ENCODE data around the gene ALDH16A1. TPM values are rescaled to one million over a fixed set of nuclear protein-coding genes. Genes with fewer than 3 reads are reported as not detected.
A peak's percentile ranks its signal among the peaks of the same experiment; 100 is the strongest.

Gene ALDH16A1
- total and polyA plus RNA-seq, 2 donors, result 28.5 to 51.6 TPM

GRCh38 chr19:49428547-49429451 is 24.2 kb upstream of the ALDH16A1 start:
- H3K4me3 ChIP-seq (ENCODE audit: low read length in 2 of 2), result no peak overlapping the region
- no peak overlapping the region for H3K27ac ChIP-seq (ENCODE audit: low read depth in 1 of 2, low read length in 1 of 2)
- 23% methylated on average over 29 of the region's 29 CpGs for WGBS
- H3K27me3 ChIP-seq (ENCODE audit: control insufficient read depth in 2 of 2, insufficient read depth in 1 of 2, low read length in 1 of 2), result peaks cover 81 to 100% of the 10 kb centered on the region in 2 donors
- H3K36me3 ChIP-seq (ENCODE audit: control insufficient read depth in 2 of 2, insufficient read depth in 2 of 2, low read length in 1 of 2), result no peaks in the 10 kb centered on the region
- DNase-seq (ENCODE audit: low read depth in 6 of 9, low spot score in 9 of 9), result no peak
- peaks cover 3 to 25% of the 10 kb centered on the region in 2 donors for H3K9me3 ChIP-seq (ENCODE audit: control insufficient read depth in 2 of 2, insufficient read depth in 1 of 2, low read length in 1 of 2)
- peaks cover 0 to 13% of the 10 kb centered on the region in 2 donors for H3K4me1 ChIP-seq (ENCODE audit: control insufficient read depth in 2 of 2, insufficient read depth in 2 of 2, low read length in 2 of 2)

DNA sequence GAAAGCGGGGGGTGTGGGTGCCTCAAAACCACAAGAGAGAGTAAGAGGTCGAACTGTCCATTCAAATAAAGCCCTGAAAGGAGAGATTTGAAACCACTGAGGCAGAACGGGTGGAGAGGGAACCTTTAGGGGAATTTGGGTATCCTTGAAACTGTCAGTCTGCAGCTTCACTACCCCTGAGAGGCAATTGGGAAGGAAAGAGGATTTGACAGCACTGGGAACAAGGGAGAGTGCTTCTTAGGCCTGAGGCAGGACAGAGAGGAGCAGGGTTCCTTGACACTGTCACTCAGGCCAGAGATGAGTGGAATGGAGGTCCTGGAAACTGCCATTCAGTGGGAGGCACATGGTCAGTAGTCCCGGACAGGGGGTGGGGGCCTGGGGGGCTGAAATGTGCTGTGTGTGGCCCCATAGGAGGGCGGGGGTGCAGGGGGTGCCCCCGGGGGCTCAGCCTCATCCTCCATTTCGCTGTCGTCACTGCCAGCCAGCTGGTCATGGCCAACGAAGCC is 22.8 kb upstream of the ALDH16A1 start:
- Histone ChIP-seq H3K27ac (ENCODE audit: low read depth in 1 of 2, low read length in 1 of 2) (no peak overlapping the region), H3K4me1 (ENCODE audit: control insufficient read depth in 2 of 2, insufficient read depth in 2 of 2, low read length in 2 of 2) (peaks cover 0 to 9% of the 10 kb centered on the region in 2 donors), H3K9me3 (ENCODE audit: control insufficient read depth in 2 of 2, insufficient read depth in 1 of 2, low read length in 1 of 2) (peaks cover 3 to 32% of the 10 kb centered on the region in 2 donors), H3K36me3 (ENCODE audit: control insufficient read depth in 2 of 2, insufficient read depth in 2 of 2, low read length in 1 of 2) (no peaks in the 10 kb centered on the region), H3K4me3 (ENCODE audit: low read length in 2 of 2) (no peak overlapping the region), H3K27me3 (ENCODE audit: control insufficient read depth in 2 of 2, insufficient read depth in 1 of 2, low read length in 1 of 2) (peaks cover 87 to 100% of the 10 kb centered on the region in 2 donors)
- DNase-seq (ENCODE audit: low read depth in 6 of 9, low spot score in 9 of 9), result no peak
- WGBS, result 74% methylated on average over 9 of the region's 9 CpGs

- Histone ChIP-seq H3K27ac (ENCODE audit: low read depth in 1 of 2, low read length in 1 of 2) (no peak overlapping the region), H3K27me3 (ENCODE audit: control insufficient read depth in 2 of 2, insufficient read depth in 1 of 2, low read length in 1 of 2) (peaks cover 87 to 100% of the 10 kb centered on the region in 2 donors)
- 59% methylated on average over 28 of the region's 28 CpGs for WGBS
Observed at GRCh38 chr19:49430678-49431329, 22.2 kb upstream of the ALDH16A1 start.

DNA sequence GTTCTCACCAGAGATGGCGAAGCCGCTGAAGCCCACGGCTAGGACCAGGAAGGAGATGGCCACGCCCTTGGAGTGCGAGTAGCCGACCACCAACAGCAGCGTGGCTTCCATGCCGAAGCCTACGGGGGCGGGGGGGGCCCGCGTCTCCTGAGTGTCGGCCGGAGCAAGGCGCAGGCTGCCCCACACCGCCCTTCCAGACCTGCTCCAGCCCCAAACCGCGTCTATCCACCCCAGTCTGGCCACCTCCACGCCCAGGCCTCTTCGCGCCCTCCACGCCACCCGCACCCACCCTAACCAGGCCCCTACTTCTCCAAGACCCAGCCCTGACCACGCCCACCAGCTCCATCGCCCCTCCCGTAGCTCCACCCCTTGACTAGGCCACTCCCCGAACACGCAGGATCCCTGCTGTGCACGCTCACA is 21.7 kb upstream of the ALDH16A1 start:
- peaks cover 87 to 100% of the 10 kb centered on the region in 2 donors for H3K27me3 ChIP-seq (ENCODE audit: control insufficient read depth in 2 of 2, insufficient read depth in 1 of 2, low read length in 1 of 2)

More at GRCh38 chr19:49430678-49431329, 22.2 kb upstream of the ALDH16A1 start:
- Histone ChIP-seq H3K9me3 (ENCODE audit: control insufficient read depth in 2 of 2, insufficient read depth in 1 of 2, low read length in 1 of 2) (peaks cover 3 to 30% of the 10 kb centered on the region in 2 donors), H3K4me1 (ENCODE audit: control insufficient read depth in 2 of 2, insufficient read depth in 2 of 2, low read length in 2 of 2) (peaks cover 0 to 9% of the 10 kb centered on the region in 2 donors), H3K4me3 (ENCODE audit: low read length in 2 of 2) (no peak overlapping the region), H3K36me3 (ENCODE audit: control insufficient read depth in 2 of 2, insufficient read depth in 2 of 2, low read length in 1 of 2) (no peaks in the 10 kb centered on the region)
- peak in 2 of 9 donors; percentile 37 to 39 for DNase-seq (ENCODE audit: low read depth in 6 of 9, low spot score in 9 of 9)

DNA sequence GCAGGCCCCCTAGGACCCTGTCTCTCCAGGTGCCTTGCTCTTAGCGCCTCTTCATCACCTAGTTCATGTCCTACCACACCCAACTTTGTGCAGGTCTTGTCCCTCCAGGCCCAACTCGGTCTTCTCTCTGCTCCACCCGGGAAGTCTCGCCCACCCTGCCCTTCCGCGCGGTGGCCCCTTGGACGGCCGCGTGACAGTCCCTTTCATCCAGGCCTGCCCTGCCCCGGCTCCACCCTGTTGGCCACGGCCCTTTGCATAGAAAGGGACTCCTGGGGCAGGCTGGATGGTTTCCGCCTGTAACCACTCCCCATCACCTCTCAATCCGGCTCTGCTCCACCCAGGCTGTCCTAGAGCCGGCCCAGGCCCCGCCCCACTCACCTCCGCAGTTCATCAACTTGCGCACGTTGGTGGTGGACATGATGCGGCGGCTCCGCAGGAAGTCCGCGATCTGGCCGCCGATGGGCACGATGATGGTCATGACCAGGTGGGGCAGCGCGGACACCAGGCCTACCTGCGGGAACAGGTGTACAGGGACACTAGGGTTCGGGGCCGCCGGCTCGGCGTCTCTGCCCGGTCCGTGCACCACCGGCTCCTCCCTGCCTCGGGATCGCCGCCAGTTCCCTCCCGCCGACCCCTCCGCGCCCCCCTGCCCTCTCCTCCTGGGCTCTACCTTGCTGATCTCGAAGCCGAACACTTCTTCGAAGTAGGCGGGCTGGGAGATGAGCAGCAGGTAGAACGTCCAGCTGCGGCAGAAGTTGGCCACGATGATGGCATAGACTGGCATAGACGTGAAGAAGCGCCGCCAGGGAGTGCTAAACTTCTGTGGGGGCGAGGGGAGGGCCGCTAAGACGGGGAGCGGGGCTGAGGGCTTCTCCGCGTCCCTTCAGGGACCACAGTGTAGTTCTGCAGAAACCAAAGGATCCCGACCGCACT is 20.6 kb upstream of the ALDH16A1 start:
- H3K4me3 ChIP-seq (ENCODE audit: low read length in 2 of 2), result no peak overlapping the region
- H3K9me3 ChIP-seq (ENCODE audit: control insufficient read depth in 2 of 2, insufficient read depth in 1 of 2, low read length in 1 of 2), result peaks cover 4 to 41% of the 10 kb centered on the region in 2 donors
- peaks cover 86 to 100% of the 10 kb centered on the region in 2 donors for H3K27me3 ChIP-seq (ENCODE audit: control insufficient read depth in 2 of 2, insufficient read depth in 1 of 2, low read length in 1 of 2)
- DNase-seq (ENCODE audit: low read depth in 6 of 9, low spot score in 9 of 9), result no peak
- 15% methylated on average over 63 of the region's 63 CpGs for WGBS
- peaks cover 0 to 20% of the 10 kb centered on the region in 2 donors for H3K4me1 ChIP-seq (ENCODE audit: control insufficient read depth in 2 of 2, insufficient read depth in 2 of 2, low read length in 2 of 2)
- H3K36me3 ChIP-seq (ENCODE audit: control insufficient read depth in 2 of 2, insufficient read depth in 2 of 2, low read length in 1 of 2), result no peaks in the 10 kb centered on the region
- no peak overlapping the region for H3K27ac ChIP-seq (ENCODE audit: low read depth in 1 of 2, low read length in 1 of 2)

More for the DNA sequence above, 21.7 kb upstream of the ALDH16A1 start:
- H3K4me3 ChIP-seq (ENCODE audit: low read length in 2 of 2), result no peak overlapping the region
- 42% methylated on average over 29 of the region's 29 CpGs for WGBS
- no peak for DNase-seq (ENCODE audit: low read depth in 6 of 9, low spot score in 9 of 9)
- peaks cover 0 to 14% of the 10 kb centered on the region in 2 donors for H3K4me1 ChIP-seq (ENCODE audit: control insufficient read depth in 2 of 2, insufficient read depth in 2 of 2, low read length in 2 of 2)
- no peaks in the 10 kb centered on the region for H3K36me3 ChIP-seq (ENCODE audit: control insufficient read depth in 2 of 2, insufficient read depth in 2 of 2, low read length in 1 of 2)
- H3K27ac ChIP-seq (ENCODE audit: low read depth in 1 of 2, low read length in 1 of 2), result no peak overlapping the region
- peaks cover 4 to 35% of the 10 kb centered on the region in 2 donors for H3K9me3 ChIP-seq (ENCODE audit: control insufficient read depth in 2 of 2, insufficient read depth in 1 of 2, low read length in 1 of 2)

DNA sequence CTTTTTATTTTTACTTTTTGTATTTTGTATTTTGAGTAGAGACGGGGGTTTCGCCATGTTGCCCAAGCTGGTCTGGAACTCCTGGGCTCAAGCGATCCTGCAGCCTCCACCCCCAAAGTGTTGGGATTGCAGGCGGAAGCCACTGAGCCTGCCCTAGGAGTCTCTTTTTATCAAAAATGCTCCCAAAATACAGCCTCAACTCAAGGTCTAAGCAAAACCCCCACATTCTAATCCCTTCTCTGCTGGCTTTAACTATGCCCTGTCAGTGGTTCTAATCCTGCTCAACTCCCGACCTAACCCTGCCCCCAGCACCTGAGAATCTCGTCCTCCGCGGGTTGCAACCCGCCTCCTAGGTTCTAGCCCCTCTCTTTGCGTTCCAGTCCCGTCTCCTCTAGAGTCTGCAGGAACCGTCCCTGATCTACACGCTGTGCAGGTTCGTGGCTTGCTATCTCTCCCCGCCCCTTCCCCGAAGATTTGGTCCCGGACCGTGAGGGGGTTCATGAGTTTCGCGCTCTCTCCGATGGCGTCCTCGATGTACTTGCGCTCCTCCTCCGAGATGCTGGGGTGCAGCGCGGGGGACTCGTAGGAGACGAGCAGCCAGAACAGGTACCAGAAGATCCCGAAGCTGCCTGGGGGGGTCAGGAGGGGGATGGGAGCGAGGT is 19.7 kb upstream of the ALDH16A1 start:
- 22% methylated on average over 31 of the region's 31 CpGs for WGBS
- no peak for DNase-seq (ENCODE audit: low read depth in 6 of 9, low spot score in 9 of 9)
- peaks cover 4 to 34% of the 10 kb centered on the region in 2 donors for H3K9me3 ChIP-seq (ENCODE audit: control insufficient read depth in 2 of 2, insufficient read depth in 1 of 2, low read length in 1 of 2)
- no peak overlapping the region for H3K27ac ChIP-seq (ENCODE audit: low read depth in 1 of 2, low read length in 1 of 2)
- H3K4me1 ChIP-seq (ENCODE audit: control insufficient read depth in 2 of 2, insufficient read depth in 2 of 2, low read length in 2 of 2), result peaks cover 0 to 15% of the 10 kb centered on the region in 2 donors
- H3K27me3 ChIP-seq (ENCODE audit: control insufficient read depth in 2 of 2, insufficient read depth in 1 of 2, low read length in 1 of 2), result peaks cover 87 to 100% of the 10 kb centered on the region in 2 donors
- H3K4me3 ChIP-seq (ENCODE audit: low read length in 2 of 2), result no peak overlapping the region
- H3K36me3 ChIP-seq (ENCODE audit: control insufficient read depth in 2 of 2, insufficient read depth in 2 of 2, low read length in 1 of 2), result no peaks in the 10 kb centered on the region

GRCh38 chr19:49434907-49435583 is 18.0 kb upstream of the ALDH16A1 start:
- peaks cover 90 to 100% of the 10 kb centered on the region in 2 donors for H3K27me3 ChIP-seq (ENCODE audit: control insufficient read depth in 2 of 2, insufficient read depth in 1 of 2, low read length in 1 of 2)
- H3K27ac ChIP-seq (ENCODE audit: low read depth in 1 of 2, low read length in 1 of 2), result no peak overlapping the region
- H3K9me3 ChIP-seq (ENCODE audit: control insufficient read depth in 2 of 2, insufficient read depth in 1 of 2, low read length in 1 of 2), result peaks cover 4 to 33% of the 10 kb centered on the region in 2 donors
- H3K36me3 ChIP-seq (ENCODE audit: control insufficient read depth in 2 of 2, insufficient read depth in 2 of 2, low read length in 1 of 2), result no peaks in the 10 kb centered on the region
- DNase-seq (ENCODE audit: low read depth in 6 of 9, low spot score in 9 of 9), result no peak
- H3K4me3 ChIP-seq (ENCODE audit: low read length in 2 of 2), result no peak overlapping the region
- H3K4me1 ChIP-seq (ENCODE audit: control insufficient read depth in 2 of 2, insufficient read depth in 2 of 2, low read length in 2 of 2), result peaks cover 0 to 13% of the 10 kb centered on the region in 2 donors
- 93% methylated on average over 18 of the region's 18 CpGs for WGBS
